NK-92 treated with Interleukin-12 subunit alpha and Interleukin-12 subunit beta, amount 100 ng/mL, for 24 hours (cell line): ENCODE data around the gene ZFAND3.

Experiments
- DNase-seq: peaks from one replicate; lab custom pipeline; 2025; lab: John Stamatoyannopoulos, UW

ZFAND3 gene

GRCh38 chr6:37894585-37894984, 75.1 kb downstream of the ZFAND3 start:
- no peak for DNase-seq

GRCh38 chr6:37897321-37897720, 77.8 kb downstream of the ZFAND3 start:
- no peak for DNase-seq

GRCh38 chr6:37897818-37898515, 78.4 kb downstream of the ZFAND3 start:
- no peak for DNase-seq

- no peak for DNase-seq
These were observed 84.1 kb downstream of the ZFAND3 start for GRCh38 chr6:37903351-37904340.

- no peak for DNase-seq
These were observed 85.1 kb downstream of the ZFAND3 start for GRCh38 chr6:37904590-37904989.

- no peak for DNase-seq
These were observed 86.6 kb downstream of the ZFAND3 start for GRCh38 chr6:37906121-37906520.

GRCh38 chr6:37910998-37911397, 91.5 kb downstream of the ZFAND3 start:
- no peak for DNase-seq

GRCh38 chr6:37913210-37913609, 93.7 kb downstream of the ZFAND3 start:
- DNase-seq, result no peak

- no peak for DNase-seq
These were observed 95.9 kb downstream of the ZFAND3 start for GRCh38 chr6:37915463-37915862.

GRCh38 chr6:37916149-37916548, 96.6 kb downstream of the ZFAND3 start:
- no peak for DNase-seq

- DNase-seq, result no peak
These were observed 97.1 kb downstream of the ZFAND3 start for GRCh38 chr6:37916675-37917074.

GRCh38 chr6:37917566-37917965, 98.0 kb downstream of the ZFAND3 start:
- DNase-seq, result no peak

GRCh38 chr6:37919417-37920157, 100.1 kb downstream of the ZFAND3 start:
- DNase-seq, result no peak

GRCh38 chr6:37920667-37921066, 101.1 kb downstream of the ZFAND3 start:
- DNase-seq, result no peak

GRCh38 chr6:37922563-37922962, 103.0 kb downstream of the ZFAND3 start:
- DNase-seq, result no peak

- DNase-seq, result no peak
These were observed 104.0 kb downstream of the ZFAND3 start for GRCh38 chr6:37923514-37923913.

GRCh38 chr6:37926661-37927060, 107.1 kb downstream of the ZFAND3 start:
- no peak for DNase-seq

GRCh38 chr6:37928217-37928616, 108.7 kb downstream of the ZFAND3 start:
- no peak for DNase-seq

GRCh38 chr6:37930288-37930971, 110.9 kb downstream of the ZFAND3 start:
- no peak for DNase-seq

- DNase-seq, result no peak
These were observed 111.5 kb downstream of the ZFAND3 start for GRCh38 chr6:37931066-37931465.

- no peak for DNase-seq
These were observed 114.7 kb downstream of the ZFAND3 start for GRCh38 chr6:37934276-37934675.

- DNase-seq, result no peak
These were observed 116.6 kb downstream of the ZFAND3 start for GRCh38 chr6:37936150-37936549.
